ENCODE data around the gene B9D1. TPM values are rescaled to one million over a fixed set of nuclear protein-coding genes. Genes with fewer than 3 reads are reported as not detected.

B9D1 gene
- total and polyA plus RNA-seq, 2 experiments from 2014 or later: 35.2 to 63.5 TPM

DNA sequence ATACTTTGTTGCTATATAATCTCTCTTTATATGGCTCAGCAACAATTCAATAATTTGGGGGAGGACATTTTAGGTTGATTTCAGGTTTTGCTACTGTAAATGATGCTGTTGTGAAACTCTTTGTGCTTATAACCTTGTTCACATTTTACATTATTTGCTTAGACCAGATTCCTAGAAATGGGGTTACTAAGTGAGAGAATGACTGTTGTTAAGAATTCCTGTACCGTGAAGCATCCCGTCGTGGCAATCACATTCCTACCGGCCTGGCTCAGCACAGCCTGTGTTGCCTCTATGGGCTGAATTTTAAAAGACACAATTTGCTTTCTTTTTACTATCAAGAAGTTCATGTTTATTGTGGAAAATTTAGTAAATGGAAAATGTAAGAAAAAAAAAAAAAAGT lies 31.4 kb downstream of the B9D1 start:
- Histone ChIP-seq H3K4me2 (no peak overlapping the region), H3K36me3 (ENCODE audit: insufficient read depth) (no peaks in the 10 kb centered on the region), H3K4me3 (no peak overlapping the region), H3F3A (replicated peaks; ENCODE audit: low read depth) (no peaks in the 10 kb centered on the region; the same call in 1 of the 2 replicates), H3K4me1 (ENCODE audit: insufficient read depth) (no peaks in the 10 kb centered on the region), H3K27ac (ENCODE audit: low read depth) (no peak overlapping the region), H4K20me1 (replicated peaks; ENCODE audit: insufficient read depth) (no peaks in the 10 kb centered on the region; the same call in 1 of the 2 replicates), H3K79me2 (replicated peaks; ENCODE audit: insufficient read depth) (no peaks in the 10 kb centered on the region), H3K9me2 (ENCODE audit: insufficient read depth) (no peaks in the 10 kb centered on the region), H3K27me3 (ENCODE audit: insufficient read depth) (no peaks in the 10 kb centered on the region), H2AFZ (no peak overlapping the region)
- peaks cover 1% of the 10 kb centered on the region; the same call in 2 of the 3 replicates for H3K9me3 Mint-ChIP-seq
- no peak for ATAC-seq
- H3K4me3 Mint-ChIP-seq: no peak overlapping the region
- no peak for DNase-seq (ENCODE audit: low spot score)
- H3K36me3 Mint-ChIP-seq (ENCODE audit: low read depth): peaks cover 9% of the 10 kb centered on the region
- H3K27me3 Mint-ChIP-seq (ENCODE audit: insufficient read depth, low read depth, poor library complexity): peaks cover 11% of the 10 kb centered on the region
- H3K27ac Mint-ChIP-seq: no peak overlapping the region
- TF ChIP-seq, protein P1, sequence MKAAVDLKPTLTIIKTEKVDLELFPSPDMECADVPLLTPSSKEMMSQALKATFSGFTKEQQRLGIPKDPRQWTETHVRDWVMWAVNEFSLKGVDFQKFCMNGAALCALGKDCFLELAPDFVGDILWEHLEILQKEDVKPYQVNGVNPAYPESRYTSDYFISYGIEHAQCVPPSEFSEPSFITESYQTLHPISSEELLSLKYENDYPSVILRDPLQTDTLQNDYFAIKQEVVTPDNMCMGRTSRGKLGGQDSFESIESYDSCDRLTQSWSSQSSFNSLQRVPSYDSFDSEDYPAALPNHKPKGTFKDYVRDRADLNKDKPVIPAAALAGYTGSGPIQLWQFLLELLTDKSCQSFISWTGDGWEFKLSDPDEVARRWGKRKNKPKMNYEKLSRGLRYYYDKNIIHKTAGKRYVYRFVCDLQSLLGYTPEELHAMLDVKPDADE (IDR thresholded peaks at IDR 0.05): no peak
- TF ChIP-seq ZNF114 (CRISPR knock-in tag; IDR thresholded peaks at IDR 0.05) (no peak), CREB1 (CRISPR knock-in tag; IDR thresholded peaks at IDR 0.05; ENCODE audit: low read depth) (no peak), EZH2phosphoT487 (IDR thresholded peaks at IDR 0.05; ENCODE audit: unreplicated experiment) (no peak), ZNF331 (CRISPR knock-in tag; IDR thresholded peaks at IDR 0.05; ENCODE audit: low read depth) (no peak), POLR2AphosphoS5 (IDR thresholded peaks at IDR 0.05; ENCODE audit: low read depth) (no peak), EZH2 (IDR thresholded peaks at IDR 0.05; ENCODE audit: low read depth, unreplicated experiment) (no peak), JUNB (IDR thresholded peaks at IDR 0.05; ENCODE audit: unreplicated experiment) (no peak), STAT1 (IDR thresholded peaks at IDR 0.05; ENCODE audit: unreplicated experiment) (no peak), NANOG (IDR thresholded peaks at IDR 0.05; ENCODE audit: borderline replicate concordance) (no peak)
- TF ChIP-seq, protein P2, sequence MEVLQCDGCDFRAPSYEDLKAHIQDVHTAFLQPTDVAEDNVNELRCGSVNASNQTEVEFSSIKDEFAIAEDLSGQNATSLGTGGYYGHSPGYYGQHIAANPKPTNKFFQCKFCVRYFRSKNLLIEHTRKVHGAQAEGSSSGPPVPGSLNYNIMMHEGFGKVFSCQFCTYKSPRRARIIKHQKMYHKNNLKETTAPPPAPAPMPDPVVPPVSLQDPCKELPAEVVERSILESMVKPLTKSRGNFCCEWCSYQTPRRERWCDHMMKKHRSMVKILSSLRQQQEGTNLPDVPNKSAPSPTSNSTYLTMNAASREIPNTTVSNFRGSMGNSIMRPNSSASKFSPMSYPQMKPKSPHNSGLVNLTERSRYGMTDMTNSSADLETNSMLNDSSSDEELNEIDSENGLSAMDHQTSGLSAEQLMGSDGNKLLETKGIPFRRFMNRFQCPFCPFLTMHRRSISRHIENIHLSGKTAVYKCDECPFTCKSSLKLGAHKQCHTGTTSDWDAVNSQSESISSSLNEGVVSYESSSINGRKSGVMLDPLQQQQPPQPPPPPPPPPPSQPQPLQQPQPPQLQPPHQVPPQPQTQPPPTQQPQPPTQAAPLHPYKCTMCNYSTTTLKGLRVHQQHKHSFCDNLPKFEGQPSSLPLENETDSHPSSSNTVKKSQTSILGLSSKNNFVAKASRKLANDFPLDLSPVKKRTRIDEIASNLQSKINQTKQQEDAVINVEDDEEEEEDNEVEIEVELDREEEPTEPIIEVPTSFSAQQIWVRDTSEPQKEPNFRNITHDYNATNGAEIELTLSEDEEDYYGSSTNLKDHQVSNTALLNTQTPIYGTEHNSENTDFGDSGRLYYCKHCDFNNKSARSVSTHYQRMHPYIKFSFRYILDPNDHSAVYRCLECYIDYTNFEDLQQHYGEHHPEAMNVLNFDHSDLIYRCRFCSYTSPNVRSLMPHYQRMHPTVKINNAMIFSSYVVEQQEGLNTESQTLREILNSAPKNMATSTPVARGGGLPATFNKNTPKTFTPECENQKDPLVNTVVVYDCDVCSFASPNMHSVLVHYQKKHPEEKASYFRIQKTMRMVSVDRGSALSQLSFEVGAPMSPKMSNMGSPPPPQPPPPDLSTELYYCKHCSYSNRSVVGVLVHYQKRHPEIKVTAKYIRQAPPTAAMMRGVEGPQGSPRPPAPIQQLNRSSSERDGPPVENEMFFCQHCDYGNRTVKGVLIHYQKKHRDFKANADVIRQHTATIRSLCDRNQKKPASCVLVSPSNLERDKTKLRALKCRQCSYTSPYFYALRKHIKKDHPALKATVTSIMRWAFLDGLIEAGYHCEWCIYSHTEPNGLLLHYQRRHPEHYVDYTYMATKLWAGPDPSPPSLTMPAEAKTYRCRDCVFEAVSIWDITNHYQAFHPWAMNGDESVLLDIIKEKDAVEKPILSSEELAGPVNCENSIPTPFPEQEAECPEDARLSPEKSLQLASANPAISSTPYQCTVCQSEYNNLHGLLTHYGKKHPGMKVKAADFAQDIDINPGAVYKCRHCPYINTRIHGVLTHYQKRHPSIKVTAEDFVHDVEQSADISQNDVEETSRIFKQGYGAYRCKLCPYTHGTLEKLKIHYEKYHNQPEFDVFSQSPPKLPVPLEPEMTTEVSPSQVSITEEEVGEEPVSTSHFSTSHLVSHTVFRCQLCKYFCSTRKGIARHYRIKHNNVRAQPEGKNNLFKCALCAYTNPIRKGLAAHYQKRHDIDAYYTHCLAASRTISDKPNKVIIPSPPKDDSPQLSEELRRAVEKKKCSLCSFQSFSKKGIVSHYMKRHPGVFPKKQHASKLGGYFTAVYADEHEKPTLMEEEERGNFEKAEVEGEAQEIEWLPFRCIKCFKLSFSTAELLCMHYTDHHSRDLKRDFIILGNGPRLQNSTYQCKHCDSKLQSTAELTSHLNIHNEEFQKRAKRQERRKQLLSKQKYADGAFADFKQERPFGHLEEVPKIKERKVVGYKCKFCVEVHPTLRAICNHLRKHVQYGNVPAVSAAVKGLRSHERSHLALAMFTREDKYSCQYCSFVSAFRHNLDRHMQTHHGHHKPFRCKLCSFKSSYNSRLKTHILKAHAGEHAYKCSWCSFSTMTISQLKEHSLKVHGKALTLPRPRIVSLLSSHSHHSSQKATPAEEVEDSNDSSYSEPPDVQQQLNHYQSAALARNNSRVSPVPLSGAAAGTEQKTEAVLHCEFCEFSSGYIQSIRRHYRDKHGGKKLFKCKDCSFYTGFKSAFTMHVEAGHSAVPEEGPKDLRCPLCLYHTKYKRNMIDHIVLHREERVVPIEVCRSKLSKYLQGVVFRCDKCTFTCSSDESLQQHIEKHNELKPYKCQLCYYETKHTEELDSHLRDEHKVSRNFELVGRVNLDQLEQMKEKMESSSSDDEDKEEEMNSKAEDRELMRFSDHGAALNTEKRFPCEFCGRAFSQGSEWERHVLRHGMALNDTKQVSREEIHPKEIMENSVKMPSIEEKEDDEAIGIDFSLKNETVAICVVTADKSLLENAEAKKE (CRISPR knock-in tag; IDR thresholded peaks at IDR 0.05): no peak
- TF ChIP-seq, protein P3, sequence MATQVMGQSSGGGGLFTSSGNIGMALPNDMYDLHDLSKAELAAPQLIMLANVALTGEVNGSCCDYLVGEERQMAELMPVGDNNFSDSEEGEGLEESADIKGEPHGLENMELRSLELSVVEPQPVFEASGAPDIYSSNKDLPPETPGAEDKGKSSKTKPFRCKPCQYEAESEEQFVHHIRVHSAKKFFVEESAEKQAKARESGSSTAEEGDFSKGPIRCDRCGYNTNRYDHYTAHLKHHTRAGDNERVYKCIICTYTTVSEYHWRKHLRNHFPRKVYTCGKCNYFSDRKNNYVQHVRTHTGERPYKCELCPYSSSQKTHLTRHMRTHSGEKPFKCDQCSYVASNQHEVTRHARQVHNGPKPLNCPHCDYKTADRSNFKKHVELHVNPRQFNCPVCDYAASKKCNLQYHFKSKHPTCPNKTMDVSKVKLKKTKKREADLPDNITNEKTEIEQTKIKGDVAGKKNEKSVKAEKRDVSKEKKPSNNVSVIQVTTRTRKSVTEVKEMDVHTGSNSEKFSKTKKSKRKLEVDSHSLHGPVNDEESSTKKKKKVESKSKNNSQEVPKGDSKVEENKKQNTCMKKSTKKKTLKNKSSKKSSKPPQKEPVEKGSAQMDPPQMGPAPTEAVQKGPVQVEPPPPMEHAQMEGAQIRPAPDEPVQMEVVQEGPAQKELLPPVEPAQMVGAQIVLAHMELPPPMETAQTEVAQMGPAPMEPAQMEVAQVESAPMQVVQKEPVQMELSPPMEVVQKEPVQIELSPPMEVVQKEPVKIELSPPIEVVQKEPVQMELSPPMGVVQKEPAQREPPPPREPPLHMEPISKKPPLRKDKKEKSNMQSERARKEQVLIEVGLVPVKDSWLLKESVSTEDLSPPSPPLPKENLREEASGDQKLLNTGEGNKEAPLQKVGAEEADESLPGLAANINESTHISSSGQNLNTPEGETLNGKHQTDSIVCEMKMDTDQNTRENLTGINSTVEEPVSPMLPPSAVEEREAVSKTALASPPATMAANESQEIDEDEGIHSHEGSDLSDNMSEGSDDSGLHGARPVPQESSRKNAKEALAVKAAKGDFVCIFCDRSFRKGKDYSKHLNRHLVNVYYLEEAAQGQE (IDR thresholded peaks at IDR 0.05; ENCODE audit: unreplicated experiment): no peak
- TF ChIP-seq, protein P4, sequence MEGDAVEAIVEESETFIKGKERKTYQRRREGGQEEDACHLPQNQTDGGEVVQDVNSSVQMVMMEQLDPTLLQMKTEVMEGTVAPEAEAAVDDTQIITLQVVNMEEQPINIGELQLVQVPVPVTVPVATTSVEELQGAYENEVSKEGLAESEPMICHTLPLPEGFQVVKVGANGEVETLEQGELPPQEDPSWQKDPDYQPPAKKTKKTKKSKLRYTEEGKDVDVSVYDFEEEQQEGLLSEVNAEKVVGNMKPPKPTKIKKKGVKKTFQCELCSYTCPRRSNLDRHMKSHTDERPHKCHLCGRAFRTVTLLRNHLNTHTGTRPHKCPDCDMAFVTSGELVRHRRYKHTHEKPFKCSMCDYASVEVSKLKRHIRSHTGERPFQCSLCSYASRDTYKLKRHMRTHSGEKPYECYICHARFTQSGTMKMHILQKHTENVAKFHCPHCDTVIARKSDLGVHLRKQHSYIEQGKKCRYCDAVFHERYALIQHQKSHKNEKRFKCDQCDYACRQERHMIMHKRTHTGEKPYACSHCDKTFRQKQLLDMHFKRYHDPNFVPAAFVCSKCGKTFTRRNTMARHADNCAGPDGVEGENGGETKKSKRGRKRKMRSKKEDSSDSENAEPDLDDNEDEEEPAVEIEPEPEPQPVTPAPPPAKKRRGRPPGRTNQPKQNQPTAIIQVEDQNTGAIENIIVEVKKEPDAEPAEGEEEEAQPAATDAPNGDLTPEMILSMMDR (conservative IDR thresholded peaks at IDR 0.05; ENCODE audit: low read depth in 2 of 2): no peak
- H3K4me1 Mint-ChIP-seq: peaks cover 15% of the 10 kb centered on the region
